NCI-H1694 treated with DMSO at 0.1 percent for 48 hours (cell line): ENCODE measurements around the gene DENND4A.
"Not testable (repeated sequence)": the region's sequence is repeated elsewhere in the genome, so short reads cannot be mapped to it uniquely, and the experiment has no call there.

ENCODE experiments used
- DNase-seq: peaks from one replicate; lab custom pipeline; 2025; lab: John Stamatoyannopoulos, UW

DENND4A gene

DNA sequence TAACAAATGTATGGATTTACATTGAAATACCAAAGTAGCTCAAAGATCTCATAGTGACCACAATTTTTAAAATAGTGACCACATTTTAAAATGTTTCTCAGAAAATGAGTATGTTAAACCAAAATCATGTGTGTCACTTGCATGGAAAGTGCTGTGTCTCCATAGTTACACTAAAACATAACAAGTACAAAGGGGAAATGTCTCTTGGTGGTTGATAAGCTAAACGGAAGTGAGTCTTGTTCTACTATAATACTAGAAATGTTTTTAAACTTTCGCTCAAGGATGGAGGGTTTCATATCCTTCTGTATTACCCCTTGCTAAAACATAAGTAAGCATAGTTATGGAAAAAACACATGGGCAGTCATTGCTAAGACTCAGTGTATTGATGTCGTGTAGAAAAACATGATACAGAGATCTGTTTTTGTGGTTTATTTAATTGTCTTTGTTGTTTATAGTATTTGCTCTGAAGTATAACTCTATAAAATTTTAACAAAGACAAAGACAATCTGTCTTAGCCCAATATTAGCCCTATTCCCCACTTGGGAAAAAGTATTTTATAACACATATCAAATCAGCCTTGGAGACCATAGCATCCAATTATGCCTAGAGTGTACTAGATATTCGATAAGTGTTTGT is 27.0 kb upstream of the DENND4A start:
- no peak for DNase-seq

DNA sequence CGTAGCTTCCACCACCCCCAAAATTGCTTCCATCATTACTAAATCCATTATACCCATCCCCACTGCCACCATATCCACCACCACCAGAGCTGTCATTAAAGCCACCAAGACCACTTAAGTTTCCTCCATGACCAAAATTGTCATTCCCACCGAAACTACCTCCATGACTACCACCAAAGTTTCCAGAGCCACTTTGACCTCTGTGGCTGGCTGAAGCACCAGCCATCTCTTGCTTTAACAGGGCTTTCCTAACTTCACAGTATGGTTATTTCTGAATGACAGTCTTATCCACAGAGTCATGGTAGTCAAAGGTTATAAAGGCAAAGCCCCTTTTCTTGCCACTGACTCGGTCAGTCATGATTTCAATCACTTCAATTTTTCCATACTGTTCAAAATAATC is 24.3 kb upstream of the DENND4A start:
- no peak for DNase-seq

DNA sequence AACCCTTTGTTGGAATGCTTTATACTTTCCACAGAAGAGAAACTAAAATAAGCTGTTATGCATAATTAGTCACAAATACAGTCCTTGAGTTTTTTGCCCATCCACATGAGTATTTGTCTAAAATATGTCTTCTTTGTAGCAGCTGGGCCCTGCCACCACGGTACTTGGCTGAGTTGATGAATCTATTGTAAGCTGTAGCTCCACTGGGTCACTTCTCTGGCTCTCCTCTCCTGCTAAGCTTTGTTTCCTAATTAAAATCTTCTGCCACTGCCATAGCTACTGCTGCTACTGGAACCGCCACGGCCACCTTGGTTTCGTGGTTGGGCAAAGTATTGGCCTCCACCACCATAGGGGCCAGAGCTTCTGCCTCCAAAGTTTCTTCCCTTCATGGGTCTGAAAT is 23.9 kb upstream of the DENND4A start:
- DNase-seq, result not testable (repeated sequence)

DNA sequence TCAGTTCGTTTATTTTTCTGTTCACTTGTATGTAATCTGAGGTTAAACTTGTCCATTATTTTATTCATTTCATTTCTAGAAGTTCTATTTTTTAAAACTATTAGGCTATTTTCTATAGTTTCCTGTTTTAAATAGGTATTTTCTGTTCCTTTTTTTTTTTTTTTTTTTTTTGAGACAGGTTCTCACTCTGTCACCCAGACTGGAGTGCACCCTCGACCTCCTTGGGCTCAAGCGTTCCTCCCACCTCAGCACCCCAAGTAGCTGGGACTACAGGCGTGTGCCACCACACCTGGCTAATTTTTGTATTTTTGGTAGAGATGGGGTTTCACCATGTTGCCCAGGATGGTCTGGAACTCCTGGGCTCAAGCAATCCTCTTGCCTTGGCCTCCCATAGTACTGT is 22.2 kb upstream of the DENND4A start:
- DNase-seq, result not testable (repeated sequence)

DNA sequence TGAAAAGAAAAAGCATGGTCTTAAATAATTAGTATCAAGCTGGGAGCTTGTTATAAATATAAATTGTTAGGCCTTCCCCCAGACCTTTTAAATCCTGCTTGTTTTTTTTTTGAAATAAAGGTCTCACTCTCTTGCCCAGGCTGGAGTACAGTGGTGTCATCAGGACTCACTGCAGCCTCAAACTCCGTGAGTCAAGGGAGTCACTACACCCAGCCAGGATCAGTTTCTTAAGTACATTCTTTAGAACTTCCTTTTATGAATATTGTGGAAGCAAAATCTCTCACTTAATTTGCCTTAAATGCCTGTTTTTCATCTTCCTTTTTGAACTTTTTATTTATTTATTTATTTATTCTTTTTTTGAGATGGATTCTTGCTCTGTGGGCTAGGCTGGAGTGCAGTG is 20.8 kb upstream of the DENND4A start:
- DNase-seq, result no peak

DNA sequence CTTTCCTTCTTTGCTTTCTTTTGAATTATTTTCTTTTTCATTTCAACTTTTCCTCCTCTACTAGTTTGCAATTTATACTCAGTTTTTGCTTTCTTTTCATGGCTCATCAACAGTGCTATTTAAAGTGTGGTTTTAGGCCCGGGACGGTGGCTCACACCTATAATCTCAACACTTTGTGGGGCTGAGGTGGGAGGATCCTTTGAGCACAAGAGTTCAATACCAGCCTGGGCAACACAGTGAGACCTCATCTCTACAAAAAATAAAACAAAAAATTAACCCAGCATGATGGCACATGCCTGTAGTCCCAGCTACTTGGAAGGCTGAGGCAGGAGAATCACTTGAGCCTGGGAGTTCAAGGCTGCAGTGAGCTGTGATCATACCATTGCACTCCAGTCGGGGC is 20.4 kb upstream of the DENND4A start:
- no peak for DNase-seq

DNA sequence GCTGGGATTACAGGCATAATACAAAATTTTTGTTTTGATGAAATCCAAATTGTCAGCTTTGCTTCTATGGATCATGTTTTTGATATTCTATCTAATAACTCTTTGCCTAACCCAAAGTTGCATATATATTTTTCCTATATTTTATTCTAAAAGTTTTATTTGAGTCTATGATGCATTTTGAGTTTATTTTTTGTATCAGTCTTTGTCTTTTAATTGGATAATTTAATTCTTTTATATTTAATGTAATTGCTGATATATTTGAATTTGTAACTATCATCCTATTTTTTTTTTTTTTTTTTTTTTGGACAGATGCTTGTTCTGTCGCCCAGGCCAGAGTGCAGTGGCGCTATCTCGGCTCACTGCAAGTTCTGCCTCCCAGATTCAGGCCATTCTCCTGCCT is 19.7 kb upstream of the DENND4A start:
- no peak for DNase-seq

DNA sequence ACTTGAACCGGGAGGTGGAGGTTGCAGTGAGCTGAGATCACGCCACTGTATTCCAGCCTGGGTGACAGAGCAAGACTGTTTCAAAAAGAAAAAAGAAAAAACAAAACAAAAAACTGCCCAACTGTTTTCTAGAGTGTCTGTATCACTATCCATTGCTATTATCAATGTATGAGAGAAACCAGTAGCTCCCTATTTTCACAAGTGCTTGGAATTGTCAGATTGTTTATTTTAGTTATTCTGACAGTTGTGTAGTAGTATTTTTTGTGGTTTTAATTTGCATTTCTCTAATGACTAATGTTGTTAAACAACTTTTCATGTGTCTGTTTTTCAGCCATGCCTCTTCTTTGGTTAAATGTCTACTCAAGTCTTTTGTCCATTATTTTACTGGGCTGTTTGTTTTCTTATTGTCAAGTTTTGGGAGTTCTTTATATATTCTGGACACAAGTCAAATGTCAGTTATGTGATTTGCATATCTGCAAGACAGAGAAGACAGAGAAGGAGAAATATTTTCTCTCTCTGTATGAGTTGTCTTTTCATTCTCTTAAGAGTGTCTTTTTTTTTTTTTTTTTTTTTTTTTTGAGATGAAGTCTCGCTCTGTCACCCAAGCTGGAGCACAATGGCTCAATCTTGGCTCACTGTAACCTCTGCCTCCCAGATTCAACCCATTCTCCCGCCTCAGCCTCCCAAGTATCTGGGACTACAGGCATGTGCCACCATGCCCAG is 19.1 kb upstream of the DENND4A start:
- DNase-seq, result not testable (repeated sequence)

DNA sequence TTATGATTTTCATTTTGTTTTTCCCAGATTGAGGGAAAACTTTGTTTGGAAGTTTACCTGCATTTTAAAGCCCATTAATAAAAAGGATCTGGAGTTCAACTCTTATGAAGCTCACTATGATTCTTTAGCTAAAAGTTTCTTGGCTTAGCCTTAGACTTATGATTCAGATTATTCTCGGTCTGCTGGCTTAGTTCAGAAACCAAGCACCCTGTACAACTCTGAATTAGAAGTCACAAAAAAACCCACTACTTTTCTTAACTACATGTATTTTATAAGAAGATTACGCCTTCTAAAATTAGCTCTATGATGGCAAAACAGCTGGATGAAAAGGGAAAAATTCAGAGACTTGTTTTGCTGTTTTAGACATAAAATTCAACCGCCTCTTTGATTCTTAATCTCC is 14.3 kb upstream of the DENND4A start:
- no peak for DNase-seq

DNA sequence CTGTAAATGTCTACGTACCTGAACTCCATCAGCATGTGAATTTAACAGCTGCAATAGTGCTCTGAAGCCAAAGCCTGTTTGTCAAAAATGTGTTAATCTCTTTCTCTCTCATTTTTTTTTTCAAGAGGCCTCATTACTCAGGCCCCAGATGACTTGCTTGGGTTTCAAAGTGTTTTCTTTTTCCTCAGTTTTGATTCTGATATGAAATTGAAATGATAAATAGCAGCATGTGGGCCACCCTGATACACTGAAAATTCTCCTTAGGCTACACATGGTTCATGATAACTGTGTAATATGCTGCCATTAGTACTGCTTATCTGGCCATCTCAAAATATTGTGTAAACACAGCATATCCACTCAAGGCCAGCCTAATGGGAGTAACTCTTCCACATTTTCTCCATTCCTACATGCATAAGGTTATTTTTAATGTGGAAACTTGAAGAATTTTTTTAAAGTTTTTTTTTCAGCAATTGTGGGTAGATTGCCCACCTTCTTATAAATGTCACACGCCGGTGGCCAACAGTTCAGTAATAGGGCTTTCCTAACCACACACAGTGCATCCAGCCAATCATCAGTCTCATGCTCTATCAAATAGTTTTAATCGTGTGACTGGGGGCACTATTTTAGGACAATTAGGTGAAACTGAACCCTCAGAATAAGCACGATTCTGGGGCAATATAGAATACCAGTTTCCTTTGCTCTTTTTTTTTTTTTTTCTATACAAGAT is 13.1 kb upstream of the DENND4A start:
- DNase-seq, result no peak

DNA sequence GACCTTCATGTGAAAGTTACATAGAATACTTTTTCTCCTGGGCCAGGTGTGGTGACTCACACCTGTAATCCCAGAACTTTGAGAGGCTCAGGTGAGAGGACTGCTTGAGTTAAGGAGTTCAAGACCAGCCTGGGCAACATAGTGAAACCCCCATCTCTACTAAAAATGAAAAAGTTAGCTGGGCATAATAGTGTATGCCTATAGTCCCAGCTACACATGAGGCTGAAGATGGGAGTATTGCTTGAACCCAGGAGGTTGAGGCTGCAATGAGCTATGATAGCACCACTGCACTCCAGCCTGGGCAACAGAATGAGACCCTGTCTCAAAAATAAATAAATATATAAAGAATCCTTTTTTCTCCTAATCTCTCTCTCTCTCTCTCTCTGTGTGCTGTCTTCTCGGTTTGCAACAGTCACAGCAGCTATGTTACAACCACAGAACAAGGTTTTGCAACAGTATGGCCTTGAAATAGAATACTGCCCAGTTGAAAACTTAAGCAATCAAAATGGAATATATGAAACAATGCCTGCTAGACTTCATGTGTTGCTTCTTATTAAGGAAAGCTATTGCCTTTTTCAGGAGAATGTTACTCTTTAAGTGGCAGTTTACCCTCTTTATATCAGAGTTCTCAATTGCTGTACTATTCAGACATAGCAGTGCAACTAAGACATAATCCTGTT is 12.3 kb upstream of the DENND4A start:
- DNase-seq, result no peak

DNA sequence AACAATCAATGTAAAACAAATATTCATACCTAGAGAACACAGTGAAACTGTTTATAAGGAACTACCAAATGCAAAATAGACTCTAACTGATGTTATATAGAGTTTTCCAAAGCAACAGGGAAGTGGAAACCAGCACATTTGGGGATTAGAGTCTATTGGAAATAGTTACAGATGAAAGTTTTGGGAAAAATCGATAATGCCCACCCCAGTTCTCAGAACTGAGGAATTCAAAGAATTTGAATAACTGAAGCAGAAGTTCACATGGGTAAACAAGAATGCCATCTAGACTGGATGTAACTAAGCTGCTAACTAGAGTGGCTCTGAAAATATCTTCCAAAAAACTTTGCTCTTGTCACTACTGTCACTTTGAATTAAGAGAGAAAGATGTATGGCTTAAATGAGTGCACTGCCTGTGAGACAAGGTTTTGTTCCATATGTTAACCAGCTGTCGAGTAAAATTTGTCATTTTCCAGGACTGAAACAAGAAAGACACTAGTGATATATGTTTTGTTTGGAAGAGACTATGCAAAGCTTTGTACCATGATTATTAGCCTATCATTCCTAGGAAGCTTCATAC is 9.2 kb upstream of the DENND4A start:
- peak; percentile 15 for DNase-seq

DNA sequence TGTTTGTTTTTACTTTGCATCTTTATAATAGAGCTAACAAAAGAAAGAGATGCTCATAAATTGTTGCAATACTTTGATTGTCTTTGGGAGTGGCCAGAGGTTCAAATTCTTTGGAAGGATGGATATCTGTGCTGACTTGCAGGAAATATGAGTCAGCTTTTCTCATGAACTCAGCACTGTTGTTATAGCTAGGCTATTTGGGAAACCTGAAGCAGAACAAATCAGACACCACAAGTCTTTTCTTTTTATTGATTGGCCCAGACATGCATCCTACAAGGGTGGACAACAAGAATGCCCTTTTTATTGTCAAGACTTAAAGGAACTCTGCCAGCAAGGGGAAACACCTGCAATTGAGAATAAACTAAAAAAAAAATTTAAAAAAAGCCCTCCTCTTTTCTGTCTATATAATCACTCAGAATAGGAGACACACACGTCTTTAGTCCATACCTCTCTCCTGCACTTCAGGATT is 4.6 kb upstream of the DENND4A start:
- no peak for DNase-seq

DNA sequence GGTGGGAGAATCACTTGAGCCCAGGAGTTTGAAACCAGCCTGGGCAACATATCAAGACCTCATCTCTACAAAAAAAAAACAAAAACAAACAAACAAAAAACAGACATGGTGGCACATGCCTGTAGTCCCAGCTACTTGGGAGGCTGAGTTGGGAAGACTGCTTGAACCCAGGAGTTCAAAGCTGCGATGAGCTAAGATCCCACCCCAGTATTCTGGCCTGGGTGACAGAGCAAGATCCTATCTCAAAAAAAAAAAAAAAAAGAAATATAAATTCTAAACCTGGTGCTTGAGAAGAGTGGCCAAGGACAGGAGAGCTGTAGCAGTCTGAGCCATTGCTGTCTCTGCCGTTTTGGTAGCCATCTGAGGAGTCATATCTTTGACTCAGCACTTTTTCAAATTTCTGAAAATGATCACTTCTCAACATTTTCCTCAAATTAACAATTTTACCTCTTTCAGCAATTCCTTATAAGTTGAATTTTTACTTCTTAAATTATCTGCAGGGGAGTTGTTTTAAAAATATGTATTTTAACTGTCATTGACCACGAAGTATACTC is 3.6 kb upstream of the DENND4A start:
- DNase-seq, result no peak

DNA sequence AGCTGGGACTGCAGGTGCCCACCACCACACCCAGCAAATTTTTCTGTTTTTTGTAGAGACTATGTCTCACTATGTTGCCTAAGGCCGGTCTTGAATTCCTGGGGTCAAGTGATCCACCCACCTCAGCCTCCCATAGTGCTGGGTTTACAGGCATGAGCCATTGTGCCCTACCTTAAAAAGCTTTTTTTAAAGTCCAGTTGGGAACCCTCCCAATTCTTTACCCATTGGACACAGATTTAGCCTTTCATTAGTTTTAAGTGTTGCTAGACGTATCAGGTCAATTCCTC is 1.7 kb upstream of the DENND4A start:
- no peak for DNase-seq

DNA sequence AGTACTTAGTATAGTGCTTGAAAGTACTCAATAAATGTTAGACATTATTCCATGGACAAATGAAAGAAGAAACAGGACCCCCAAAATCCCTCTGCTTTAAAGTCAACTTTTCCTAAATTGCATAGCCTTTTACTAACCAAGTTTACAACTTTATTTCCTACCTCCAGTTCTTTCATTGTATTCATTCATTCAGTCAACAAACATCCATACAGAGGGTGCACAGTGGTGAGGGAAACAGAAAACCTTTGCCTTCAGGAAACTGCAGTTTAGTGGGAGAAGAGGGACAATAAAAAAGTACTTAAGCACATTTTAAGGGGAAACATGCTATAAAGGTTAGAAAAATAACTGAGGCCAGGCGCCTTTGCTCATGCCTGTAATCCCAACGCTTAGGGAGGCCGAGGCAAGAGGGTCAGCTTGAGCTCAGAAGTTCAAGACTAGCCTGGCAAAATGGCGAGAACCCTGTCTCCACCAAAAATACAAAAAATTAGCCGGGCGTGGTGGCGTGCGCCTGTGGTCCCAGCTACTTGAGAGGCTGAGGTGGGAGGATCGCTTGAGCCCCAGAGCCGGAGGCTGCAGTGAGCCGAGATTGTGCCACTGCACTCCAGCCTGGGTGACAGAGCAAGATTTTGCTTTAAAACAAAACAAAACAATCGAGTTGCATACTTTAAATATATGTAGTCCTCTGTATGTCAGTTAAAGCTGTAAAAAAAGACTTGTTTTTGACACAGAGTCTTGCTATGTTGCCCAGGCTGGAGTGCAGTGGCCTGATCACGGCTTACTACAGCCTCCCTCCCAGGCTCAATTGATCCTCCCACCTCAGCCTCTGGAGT is 1.1 kb upstream of the DENND4A start:
- DNase-seq, result no peak

DNA sequence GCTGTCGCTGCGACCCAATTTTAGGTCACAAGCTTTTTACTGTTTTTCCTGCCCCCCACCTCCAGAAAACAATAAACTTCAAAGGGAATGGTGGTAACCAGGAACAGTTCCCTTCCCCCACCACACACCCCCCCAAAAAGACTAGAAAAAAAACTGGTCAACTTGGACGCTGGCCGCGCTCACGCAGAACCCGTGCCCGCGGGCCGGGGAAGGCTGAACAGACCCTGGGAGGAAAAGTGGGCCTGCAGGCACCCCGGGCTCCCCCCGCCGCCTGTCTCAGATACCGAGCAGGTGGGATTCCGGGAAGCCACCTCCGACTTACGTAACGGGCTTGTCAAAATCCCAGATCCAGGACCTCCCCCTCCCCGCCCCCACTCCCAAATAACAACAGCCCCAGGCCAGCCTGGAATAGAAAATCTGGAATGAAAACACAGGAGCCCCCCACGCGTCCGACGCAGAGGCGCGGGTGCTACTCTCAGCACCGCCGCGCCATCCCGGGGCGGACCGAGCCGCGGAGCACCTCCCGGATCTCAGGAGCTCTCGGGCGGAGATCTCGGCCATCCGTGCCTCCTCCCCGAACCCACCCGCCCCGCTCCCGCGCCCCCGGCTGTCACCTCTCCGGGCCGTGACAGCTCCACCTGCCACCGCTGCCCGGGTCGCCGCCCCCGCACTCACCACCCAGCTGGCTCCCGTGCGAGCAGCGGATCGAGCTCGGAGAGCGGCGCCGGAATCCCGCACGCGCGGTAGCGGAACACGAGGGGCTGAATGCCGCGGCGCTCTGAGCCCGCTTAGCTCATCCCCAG is 557 bp downstream of the DENND4A start:
- DNase-seq, result peak; percentile 63

DNA sequence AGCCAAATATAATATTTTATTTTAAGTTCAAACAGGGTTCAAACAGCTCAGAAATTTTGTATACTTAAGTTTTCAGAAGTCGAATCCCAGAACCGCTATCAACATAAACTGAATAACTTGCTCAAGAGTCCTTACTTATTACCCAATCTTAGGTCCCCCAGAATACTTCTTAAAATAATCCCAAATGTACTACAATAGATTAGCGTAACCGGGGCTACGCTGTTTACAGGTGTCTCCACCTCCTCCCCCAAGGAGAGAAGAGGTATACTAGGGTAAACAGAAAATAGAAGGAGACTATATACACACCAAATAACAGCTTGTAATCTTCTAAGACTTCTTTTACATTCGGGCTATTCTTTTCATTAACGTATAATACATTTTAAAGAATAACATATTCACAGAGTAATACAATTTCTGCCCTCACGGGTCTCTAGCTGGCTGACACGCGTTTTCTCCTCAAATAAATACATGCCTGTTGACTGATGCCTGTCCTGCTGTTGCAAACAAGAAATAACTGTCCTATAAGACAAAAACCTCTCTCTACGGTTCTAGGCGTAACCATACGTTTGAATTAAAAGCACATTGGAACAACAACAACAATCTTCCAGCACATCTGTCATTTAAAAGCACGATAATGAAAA is 1.3 kb downstream of the DENND4A start:
- peak; percentile 29 for DNase-seq

DNA sequence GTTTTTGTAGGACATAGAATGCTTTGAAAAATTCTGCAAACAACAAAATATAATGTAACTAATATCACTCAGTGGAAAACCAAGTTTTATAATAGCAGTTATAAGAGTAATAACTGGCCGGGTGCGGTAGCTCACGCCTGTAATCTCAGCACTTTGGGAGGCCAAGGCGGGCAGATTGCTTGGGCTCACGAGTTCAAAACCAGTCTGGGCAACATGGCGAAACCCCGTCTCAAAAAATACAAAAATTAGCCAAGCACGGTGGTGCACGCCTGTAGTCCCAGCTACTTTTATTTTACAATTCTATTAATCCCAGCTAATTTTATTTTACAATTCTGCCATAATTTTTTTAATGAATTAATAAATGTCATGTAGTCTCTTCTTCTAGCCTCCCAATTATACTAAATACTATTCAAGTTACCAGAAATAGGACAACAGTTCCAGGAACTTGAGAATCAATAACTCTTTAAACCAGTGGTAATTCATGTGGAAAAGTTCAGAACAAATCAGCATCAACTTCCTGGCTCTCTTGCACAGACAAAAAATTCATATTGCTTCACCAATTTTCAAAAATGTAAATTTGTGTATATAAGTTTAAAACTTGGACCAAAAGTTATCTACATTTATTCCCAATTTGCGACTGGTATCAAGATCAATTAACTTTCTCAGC is 2.2 kb downstream of the DENND4A start:
- no peak for DNase-seq
